Motor neuron (in vitro differentiated cells): ENCODE results near the gene ENTPD1. TPM values are rescaled to one million over a fixed set of nuclear protein-coding genes. Genes with fewer than 3 reads are reported as not detected.
"Not testable (repeated sequence)": the region's sequence is repeated elsewhere in the genome, so short reads cannot be mapped to it uniquely, and the experiment has no call there.

Source experiments
- ATAC-seq, 8 experiments: fragments of 200-7000 bp; cut with Tn5 transposase; replicated peaks in 6 of 8; 2 replicates each; pipeline ENCODE4 v1.8.0; 2021; ENCODE audit warnings: mild to moderate bottlenecking in 8 of 8, moderate library complexity in 8 of 8
- H3K27ac ChIP-seq, 2 donors: fragments of 250-450 bp; sonication (Bioruptor Pico); 2 replicates each; pipeline ENCODE4 v1.9.0; 2021; ENCODE audit warnings: antibody characterized with exemption in 2 of 2, mild to moderate bottlenecking in 2 of 2, moderate library complexity in 1 of 2
- H3K4me1 ChIP-seq, 2 donors: fragments of 250-450 bp; sonication (Bioruptor Pico); replicated peaks in 1 of 2; 2 replicates each; pipeline ENCODE4 v1.6.1; 2021; ENCODE audit warnings: antibody characterized with exemption in 2 of 2, mild to moderate bottlenecking in 2 of 2, moderate library complexity in 1 of 2
- H3K4me3 ChIP-seq, 5 donors: fragments of 250-450 bp; sonication (Bioruptor Pico); 2 replicates each; pipeline ENCODE4 v1.9.0; 2021; ENCODE audit warnings: antibody characterized with exemption in 5 of 5, mild to moderate bottlenecking in 5 of 5, moderate library complexity in 4 of 5
- WGBS, 10 experiments: fragments of 450-650 bp; shearing (Covaris generic); methylation state at CpG; one replicate each; pipeline ENCODE4 v1.0.0; 2022; 5-methylcytosine and 5-hydroxymethylcytosine counted together
- in situ Hi-C, 9 experiments: fragments of 400-800 bp; cut with MboI; loops; one replicate each; pipeline ENCODE4 v1.15.0; 2021; ENCODE audit warnings: low sequenced_read_pairs in 9 of 9, low pct_unique_long_range_greater_than_20kb in 2 of 9; ENCODE audit not compliant: unreplicated experiment in 9 of 9
- total RNA-seq, 8 experiments: library from RNA; unstranded; fragments of 300-600 nt; gene quantifications; 2 replicates each; pipeline versions ENCODE4 v1.2.3 to v1.2.4, GENCODE V29; 2022

ENTPD1 gene
- total RNA-seq, 8 experiments from 2014 or later = 1.4 to 26.7 (median 3.7) TPM

GRCh38 chr10:95792211-95792780 lies 36.3 kb downstream of the ENTPD1 start:
- Histone ChIP-seq H3K4me3 (no peak overlapping the region), H3K27ac (no peak overlapping the region), H3K4me1 (no peaks in the 10 kb centered on the region)
- in situ Hi-C loops = no loop called here
- ATAC-seq = no peak
- WGBS, 10 experiments = 13 to 96% (median 55%) methylated on average over 1 to 2 of the region's 2 CpGs; no CpG with 5 or more reads in 2 of the 10 experiments

- Histone ChIP-seq H3K4me1 (no peaks in the 10 kb centered on the region), H3K27ac (no peak overlapping the region), H3K4me3 (no peak overlapping the region)
- no peak for ATAC-seq
- 17 to 100% (median 79%) methylated on average over 1 to 4 of the region's 4 CpGs; no CpG with 5 or more reads in 4 of the 10 experiments for WGBS, 10 experiments
- in situ Hi-C loops = no loop called here
Measured at GRCh38 chr10:95792874-95793285, 36.9 kb downstream of the ENTPD1 start.

- in situ Hi-C loops = no loop called here
- WGBS, 10 experiments = 8 to 100% (median 78%) methylated on average over 1 to 2 of the region's 2 CpGs; no CpG with 5 or more reads in 1 of the 10 experiments
- no peak for ATAC-seq
- Histone ChIP-seq H3K27ac (no peak overlapping the region), H3K4me3 (no peak overlapping the region), H3K4me1 (no peaks in the 10 kb centered on the region)
Measured at GRCh38 chr10:95793401-95794045, 37.6 kb downstream of the ENTPD1 start.

GRCh38 chr10:95794195-95794594 lies 38.2 kb downstream of the ENTPD1 start:
- H3K4me1 ChIP-seq = no peaks in the 10 kb centered on the region
- ATAC-seq = no peak
- H3K4me3 ChIP-seq = no peak overlapping the region
- H3K27ac ChIP-seq = no peak overlapping the region
- in situ Hi-C loops = no loop called here
- WGBS, 10 experiments = 0 to 80% (median 44%) methylated on average over 1 to 3 of the region's 3 CpGs; no CpG with 5 or more reads in 3 of the 10 experiments

- no peak overlapping the region for H3K4me3 ChIP-seq
- H3K27ac ChIP-seq = no peak overlapping the region
- in situ Hi-C loops = no loop called here
- WGBS, 10 experiments = 0 to 97% (median 71%) methylated on average over 1 to 3 of the region's 3 CpGs; no CpG with 5 or more reads in 1 of the 10 experiments
- no peaks in the 10 kb centered on the region for H3K4me1 ChIP-seq
- no peak for ATAC-seq
Measured at GRCh38 chr10:95795602-95796001, 39.6 kb downstream of the ENTPD1 start.

- no peak for ATAC-seq
- Histone ChIP-seq H3K4me3 (no peak overlapping the region), H3K4me1 (no peaks in the 10 kb centered on the region), H3K27ac (no peak overlapping the region)
- in situ Hi-C loops = no loop called here
Measured at GRCh38 chr10:95796504-95796903, 40.5 kb downstream of the ENTPD1 start.

- Histone ChIP-seq H3K4me3 (no peak overlapping the region), H3K4me1 (no peaks in the 10 kb centered on the region), H3K27ac (no peak overlapping the region)
- in situ Hi-C loops = no loop called here
- ATAC-seq = no peak
Measured at GRCh38 chr10:95798096-95798855, 42.3 kb downstream of the ENTPD1 start.

- H3K4me1 ChIP-seq, H3K27ac ChIP-seq, ATAC-seq, H3K4me3 ChIP-seq, in situ Hi-C loops: not testable (repeated sequence)
- 0 to 100% methylated on average over 1 of the region's 2 CpGs; no CpG with 5 or more reads in 8 of the 10 experiments for WGBS, 10 experiments
Measured at GRCh38 chr10:95800286-95800685, 44.3 kb downstream of the ENTPD1 start.

GRCh38 chr10:95806687-95807380 lies 50.9 kb downstream of the ENTPD1 start:
- H3K27ac ChIP-seq, H3K4me3 ChIP-seq, H3K4me1 ChIP-seq, ATAC-seq, in situ Hi-C loops: not testable (repeated sequence)
- 33 to 100% (median 67%) methylated on average over 1 to 5 of the region's 11 CpGs; no CpG with 5 or more reads in 2 of the 10 experiments for WGBS, 10 experiments

- H3K27ac ChIP-seq, in situ Hi-C loops, H3K4me3 ChIP-seq, H3K4me1 ChIP-seq, ATAC-seq: not testable (repeated sequence)
- WGBS, 10 experiments = 20 to 83% (median 70%) methylated on average over 1 to 2 of the region's 8 CpGs; no CpG with 5 or more reads in 6 of the 10 experiments
Measured at GRCh38 chr10:95808705-95809308, 52.8 kb downstream of the ENTPD1 start.

GRCh38 chr10:95809370-95810197 lies 53.6 kb downstream of the ENTPD1 start:
- Histone ChIP-seq H3K4me1 (no peaks in the 10 kb centered on the region), H3K27ac (no peak overlapping the region), H3K4me3 (no peak overlapping the region)
- WGBS, 10 experiments = 64 to 100% (median 70%) methylated on average over 1 to 3 of the region's 64 CpGs; no CpG with 5 or more reads in 7 of the 10 experiments
- no peak for ATAC-seq
- in situ Hi-C loops = no loop called here
